GM12878 (cell line): ENCODE results near the gene MRPS35.

Experiments used
- CBX5 ChIP-seq: sonication (generic); IDR thresholded peaks from 2 replicates; pipeline ENCODE4 v1.6.1; 2016; ENCODE audit warnings: low read depth, moderate library complexity, mild to moderate bottlenecking, inconsistent platforms
- CTCF ChIP-seq, 3 experiments: IDR thresholded peaks in 2 of 3; conservative IDR thresholded peaks in 1 of 3; 2 replicates each; pipeline ENCODE4 v1.5.1; 2011; ENCODE audit warnings: low read depth in 3 of 3, low read length in 3 of 3, mild to moderate bottlenecking in 3 of 3, control low read depth in 2 of 3, moderate library complexity in 2 of 3, inconsistent platforms in 1 of 3, mixed read lengths in 1 of 3; ENCODE audit not compliant: control insufficient read depth in 2 of 3, insufficient read depth in 1 of 3; ENCODE audit errors: extremely low read depth in 1 of 3
- EZH2 ChIP-seq: IDR thresholded peaks from 2 replicates; pipeline ENCODE4 v1.6.1; 2012; ENCODE audit warnings: low read depth, mild to moderate bottlenecking, control low read depth, inconsistent platforms, low read length, borderline replicate concordance; ENCODE audit not compliant: control insufficient read depth
- HDAC6 ChIP-seq: fragments of 200-600 bp; sonication (generic); IDR thresholded peaks from one replicate; pipeline ENCODE4 v1.8.0; 2017; ENCODE audit warnings: antibody characterized with exemption; ENCODE audit not compliant: unreplicated experiment
- HSF1 ChIP-seq: fragments of 150-350 bp; IDR thresholded peaks from 2 replicates; pipeline ENCODE4 v1.6.1; 2014; ENCODE audit warnings: mild to moderate bottlenecking, low read depth, low read length
- MEF2B ChIP-seq: fragments of 450-650 bp; IDR thresholded peaks from 2 replicates; pipeline ENCODE4 v1.6.1; 2018; ENCODE audit warnings: mild to moderate bottlenecking, moderate library complexity; ENCODE audit not compliant: partially characterized antibody, poor library complexity, severe bottlenecking
- MYC ChIP-seq: IDR thresholded peaks from 2 replicates; pipeline ENCODE4 v1.6.1; 2011; ENCODE audit warnings: mild to moderate bottlenecking, low read length, moderate library complexity, inconsistent platforms; ENCODE audit not compliant: insufficient read depth, insufficient replicate concordance, insufficient read length, severe bottlenecking
- POLR2A ChIP-seq: IDR thresholded peaks from 2 replicates; pipeline ENCODE4 v1.6.1; 2011; ENCODE audit warnings: low read depth, mild to moderate bottlenecking, low read length
- SMC3 ChIP-seq: IDR thresholded peaks from 2 replicates; pipeline ENCODE4 v1.6.1; 2011; ENCODE audit warnings: low read length, improper control_type of control experiment, borderline replicate concordance
- TCF12 ChIP-seq: IDR thresholded peaks from 2 replicates; pipeline ENCODE4 v1.6.1; 2011; ENCODE audit warnings: low read depth, mild to moderate bottlenecking, low read length
- TCF3 ChIP-seq: IDR thresholded peaks from 2 replicates; pipeline ENCODE4 v1.6.1; 2012; ENCODE audit warnings: low read depth, mild to moderate bottlenecking, low read length, borderline replicate concordance; ENCODE audit not compliant: insufficient read depth
- YY1 ChIP-seq: IDR thresholded peaks from 2 replicates; pipeline ENCODE4 v1.6.1; 2011; ENCODE audit warnings: low read depth, mild to moderate bottlenecking, low read length
- ZNF274 ChIP-seq: IDR thresholded peaks from one replicate; pipeline ENCODE4 v1.8.0; 2011; ENCODE audit not compliant: insufficient read length, insufficient read depth
- TF ChIP-seq, protein P1 (sequence below): fragments of 450-650 bp; IDR thresholded peaks from 2 replicates; pipeline ENCODE4 v1.6.1; 2018; ENCODE audit warnings: borderline replicate concordance, mild to moderate bottlenecking; ENCODE audit not compliant: partially characterized antibody

- TF ChIP-seq, protein P1, sequence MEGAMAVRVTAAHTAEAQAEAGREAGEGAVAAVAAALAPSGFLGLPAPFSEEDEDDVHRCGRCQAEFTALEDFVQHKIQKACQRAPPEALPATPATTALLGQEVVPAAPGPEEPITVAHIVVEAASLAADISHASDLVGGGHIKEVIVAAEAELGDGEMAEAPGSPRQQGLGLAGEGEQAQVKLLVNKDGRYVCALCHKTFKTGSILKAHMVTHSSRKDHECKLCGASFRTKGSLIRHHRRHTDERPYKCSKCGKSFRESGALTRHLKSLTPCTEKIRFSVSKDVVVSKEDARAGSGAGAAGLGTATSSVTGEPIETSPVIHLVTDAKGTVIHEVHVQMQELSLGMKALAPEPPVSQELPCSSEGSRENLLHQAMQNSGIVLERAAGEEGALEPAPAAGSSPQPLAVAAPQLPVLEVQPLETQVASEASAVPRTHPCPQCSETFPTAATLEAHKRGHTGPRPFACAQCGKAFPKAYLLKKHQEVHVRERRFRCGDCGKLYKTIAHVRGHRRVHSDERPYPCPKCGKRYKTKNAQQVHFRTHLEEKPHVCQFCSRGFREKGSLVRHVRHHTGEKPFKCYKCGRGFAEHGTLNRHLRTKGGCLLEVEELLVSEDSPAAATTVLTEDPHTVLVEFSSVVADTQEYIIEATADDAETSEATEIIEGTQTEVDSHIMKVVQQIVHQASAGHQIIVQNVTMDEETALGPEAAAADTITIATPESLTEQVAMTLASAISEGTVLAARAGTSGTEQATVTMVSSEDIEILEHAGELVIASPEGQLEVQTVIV: no peak
- TF ChIP-seq HDAC6: no peak
- no peak for TF ChIP-seq ZNF274
- no peak for TF ChIP-seq POLR2A
- TF ChIP-seq YY1: no peak
- no peak for TF ChIP-seq TCF12
- no peak for TF ChIP-seq MEF2B
- TF ChIP-seq TCF3: no peak
- TF ChIP-seq CTCF (IDR thresholded peaks at IDR 0.05 in 2 of 3, conservative IDR thresholded peaks at IDR 0.05 in 1 of 3; ENCODE audit: control insufficient read depth in 2 of 3, extremely low read depth in 1 of 3, insufficient read depth in 1 of 3, low read depth in 3 of 3, low read length in 3 of 3): no peak
- no peak for TF ChIP-seq CBX5
- no peak for TF ChIP-seq SMC3
- no peak for TF ChIP-seq EZH2
- TF ChIP-seq HSF1: no peak
- no peak for TF ChIP-seq MYC
Measured at GRCh38 chr12:27673101-27673718, 37.4 kb upstream of the MRPS35 start.
